Breast epithelium (tissue), 4 donors: Measurements from ENCODE around the gene CSRNP3. TPM values are rescaled to one million over a fixed set of nuclear protein-coding genes. Genes with fewer than 3 reads are reported as not detected.

ENCODE experiments used
- DNase-seq, 2 donors: peaks; one replicate each; pipeline ENCODE4 v3.0.0-alpha.2; 2019; ENCODE audit warnings: low spot score in 2 of 2
- H3K27ac ChIP-seq, 2 donors: fragments of 200-600 bp; sonication (generic) in 1 of 2; one replicate each; pipeline ENCODE4 v1.5.1; 2016 to 2019; ENCODE audit warnings: mild to moderate bottlenecking in 1 of 2
- H3K27me3 ChIP-seq, 2 donors: fragments of 200-600 bp; sonication (generic) in 1 of 2; one replicate each; pipeline versions ENCODE4 v1.5.1 to v1.6.0; 2017 to 2019; ENCODE audit warnings: control low read depth in 1 of 2, mild to moderate bottlenecking in 1 of 2
- H3K36me3 ChIP-seq: fragments of 200-600 bp; one replicate; pipeline ENCODE4 v1.5.1; 2019
- H3K4me1 ChIP-seq, 2 donors: fragments of 200-600 bp; sonication (generic); one replicate each; pipeline ENCODE4 v1.5.1; 2016 to 2019; ENCODE audit warnings: control low read depth in 1 of 2
- H3K4me3 ChIP-seq, 3 donors: fragments of 200-600 bp; sonication (generic); 1 replicate in 2 of 3; 2 replicates in 1 of 3; pipeline ENCODE4 v1.5.1; 2016 to 2019; ENCODE audit warnings: mild to moderate bottlenecking in 3 of 3, moderate library complexity in 2 of 3
- H3K9me3 ChIP-seq, 2 donors: fragments of 200-600 bp; sonication (generic) in 1 of 2; one replicate each; pipeline ENCODE4 v1.5.1; 2016 to 2019; ENCODE audit warnings: control low read depth in 1 of 2
- CTCF ChIP-seq, 3 donors: fragments of 450-650 bp; IDR thresholded peaks; one replicate each; pipeline ENCODE4 v1.5.1; 2016 to 2017; ENCODE audit warnings: antibody characterized with exemption in 3 of 3, mild to moderate bottlenecking in 3 of 3, moderate library complexity in 3 of 3
- POLR2A ChIP-seq: fragments of 450-650 bp; IDR thresholded peaks from one replicate; pipeline ENCODE4 v1.6.1; 2016; ENCODE audit warnings: antibody characterized with exemption, mild to moderate bottlenecking, moderate library complexity
- POLR2AphosphoS5 ChIP-seq, 3 donors: sonication (generic); formaldehyde crosslinking; IDR thresholded peaks; one replicate each; pipeline ENCODE4 v1.6.1; 2017; ENCODE audit warnings: antibody characterized with exemption in 3 of 3
- intact Hi-C: fragments of 100-400 bp; cut with DNase I; formaldehyde crosslinking; loops from one replicate; pipeline ENCODE4 v1.15.1; 2023; ENCODE audit warnings: low total_unique reads
- total RNA-seq, 3 donors: library from RNA; depleted of rRNA; stranded (reverse); fragments of >200 nt; gene quantifications; one replicate each; pipeline ENCODE4 v1.1.0, GENCODE V29; 2016

CSRNP3 gene
- total RNA-seq, 3 donors from 2014 or later, result 1.4 to 10.0 (median 2.0) TPM

- Histone ChIP-seq H3K9me3 (no peaks in the 10 kb centered on the region), H3K4me1 (no peaks in the 10 kb centered on the region), H3K36me3 (no peaks in the 10 kb centered on the region), H3K4me3 (no peak overlapping the region), H3K27me3 (no peaks in the 10 kb centered on the region), H3K27ac (no peak overlapping the region)
- DNase-seq, result no peak
- TF ChIP-seq CTCF (IDR thresholded peaks at IDR 0.05) (no peak), POLR2AphosphoS5 (IDR thresholded peaks at IDR 0.05) (no peak), POLR2A (no peak)
- intact Hi-C loops, result no loop called here
Measured at GRCh38 chr2:165428926-165429325, 40.6 kb upstream of the CSRNP3 start.

GRCh38 chr2:165431014-165431413, 38.5 kb upstream of the CSRNP3 start:
- no peaks in the 10 kb centered on the region for H3K9me3 ChIP-seq
- no peak for DNase-seq
- no peaks in the 10 kb centered on the region for H3K4me1 ChIP-seq
- H3K27me3 ChIP-seq, result no peaks in the 10 kb centered on the region
- intact Hi-C loops, result no loop called here
- H3K4me3 ChIP-seq, result no peak overlapping the region
- no peaks in the 10 kb centered on the region for H3K36me3 ChIP-seq
- no peak for TF ChIP-seq CTCF (IDR thresholded peaks at IDR 0.05)
- TF ChIP-seq POLR2A, result no peak
- no peak for TF ChIP-seq POLR2AphosphoS5 (IDR thresholded peaks at IDR 0.05)
- no peak overlapping the region for H3K27ac ChIP-seq

- no peaks in the 10 kb centered on the region for H3K9me3 ChIP-seq
- TF ChIP-seq POLR2A, result no peak
- no peak for TF ChIP-seq POLR2AphosphoS5 (IDR thresholded peaks at IDR 0.05)
- TF ChIP-seq CTCF (IDR thresholded peaks at IDR 0.05), result no peak
- no peak overlapping the region for H3K4me3 ChIP-seq
- intact Hi-C loops, result no loop called here
- DNase-seq, result no peak
- H3K27me3 ChIP-seq, result no peaks in the 10 kb centered on the region
- no peak overlapping the region for H3K27ac ChIP-seq
- H3K36me3 ChIP-seq, result no peaks in the 10 kb centered on the region
- no peaks in the 10 kb centered on the region for H3K4me1 ChIP-seq
Measured at GRCh38 chr2:165432234-165432966, 37.1 kb upstream of the CSRNP3 start.

GRCh38 chr2:165434865-165435496, 34.5 kb upstream of the CSRNP3 start:
- Histone ChIP-seq H3K27ac (no peak overlapping the region), H3K9me3 (no peaks in the 10 kb centered on the region)

More at GRCh38 chr2:165434865-165435496, 34.5 kb upstream of the CSRNP3 start:
- no peak for DNase-seq
- Histone ChIP-seq H3K36me3 (no peaks in the 10 kb centered on the region), H3K27me3 (no peaks in the 10 kb centered on the region), H3K4me3 (no peak overlapping the region), H3K4me1 (no peaks in the 10 kb centered on the region)
- TF ChIP-seq POLR2A, result no peak
- TF ChIP-seq POLR2AphosphoS5 (IDR thresholded peaks at IDR 0.05), result no peak
- no peak for TF ChIP-seq CTCF (IDR thresholded peaks at IDR 0.05)
- intact Hi-C loops, result no loop called here
